ENCODE measurements around the gene APOBEC3F. TPM values are rescaled to one million over a fixed set of nuclear protein-coding genes. Genes with fewer than 3 reads are reported as not detected.
A peak's percentile ranks its signal among the peaks of the same experiment; 100 is the strongest.
"Not testable (repeated sequence)": the region's sequence is repeated elsewhere in the genome, so short reads cannot be mapped to it uniquely, and the experiment has no call there.

Gene APOBEC3F
- total RNA-seq, 1 donor from 2014 or later, result 4.8 TPM

- no peaks in the 10 kb centered on the region for H3K27me3 ChIP-seq (ENCODE audit: low read depth)
- DNase-seq, result no peak
- intact Hi-C loops (cut with micrococcal nuclease), result no loop called here
- peaks cover 17% of the 10 kb centered on the region for H3K4me1 ChIP-seq
- no peaks in the 10 kb centered on the region for H3K36me3 ChIP-seq
- peak overlapping the region; percentile 77 for H3K4me3 ChIP-seq
- peak overlapping the region; percentile 89 for H3K27ac ChIP-seq (replicated peaks)
- no peaks in the 10 kb centered on the region for H3K9me3 ChIP-seq (replicated peaks)
- TF ChIP-seq, protein P1, sequence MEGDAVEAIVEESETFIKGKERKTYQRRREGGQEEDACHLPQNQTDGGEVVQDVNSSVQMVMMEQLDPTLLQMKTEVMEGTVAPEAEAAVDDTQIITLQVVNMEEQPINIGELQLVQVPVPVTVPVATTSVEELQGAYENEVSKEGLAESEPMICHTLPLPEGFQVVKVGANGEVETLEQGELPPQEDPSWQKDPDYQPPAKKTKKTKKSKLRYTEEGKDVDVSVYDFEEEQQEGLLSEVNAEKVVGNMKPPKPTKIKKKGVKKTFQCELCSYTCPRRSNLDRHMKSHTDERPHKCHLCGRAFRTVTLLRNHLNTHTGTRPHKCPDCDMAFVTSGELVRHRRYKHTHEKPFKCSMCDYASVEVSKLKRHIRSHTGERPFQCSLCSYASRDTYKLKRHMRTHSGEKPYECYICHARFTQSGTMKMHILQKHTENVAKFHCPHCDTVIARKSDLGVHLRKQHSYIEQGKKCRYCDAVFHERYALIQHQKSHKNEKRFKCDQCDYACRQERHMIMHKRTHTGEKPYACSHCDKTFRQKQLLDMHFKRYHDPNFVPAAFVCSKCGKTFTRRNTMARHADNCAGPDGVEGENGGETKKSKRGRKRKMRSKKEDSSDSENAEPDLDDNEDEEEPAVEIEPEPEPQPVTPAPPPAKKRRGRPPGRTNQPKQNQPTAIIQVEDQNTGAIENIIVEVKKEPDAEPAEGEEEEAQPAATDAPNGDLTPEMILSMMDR (IDR thresholded peaks at IDR 0.05; ENCODE audit: borderline replicate concordance), result no peak
Measured at GRCh38 chr22:39039306-39040126, 1.1 kb upstream of the APOBEC3F start.

DNA sequence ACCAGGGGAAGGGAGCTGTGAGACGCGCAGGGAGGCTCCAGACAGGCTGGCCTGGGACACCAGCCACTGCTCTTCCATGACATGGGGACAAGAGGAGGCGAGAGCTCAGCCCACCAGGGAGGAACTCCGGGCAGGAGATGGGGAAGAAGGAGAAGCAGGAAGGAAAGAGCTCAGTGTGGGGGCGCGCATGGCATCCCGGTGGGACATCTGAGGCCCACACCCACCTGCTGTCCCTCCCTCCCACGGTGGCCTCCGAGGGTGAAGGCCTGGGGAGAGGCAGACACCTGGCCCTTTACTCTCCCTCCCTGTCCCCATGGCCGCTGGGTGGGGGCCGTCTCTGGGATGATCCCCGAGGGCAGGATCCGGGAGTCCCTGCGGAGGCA is 518 bp upstream of the APOBEC3F start:
- H3K9me3 ChIP-seq (replicated peaks); H3K36me3 ChIP-seq; DNase-seq; intact Hi-C loops (cut with micrococcal nuclease); H3K27me3 ChIP-seq (ENCODE audit: low read depth): not testable (repeated sequence)
- H3K27ac ChIP-seq (replicated peaks), result peak overlapping the region; percentile 89
- H3K4me1 ChIP-seq, result peaks cover 17% of the 10 kb centered on the region
- peak overlapping the region; percentile 77 for H3K4me3 ChIP-seq

- intact Hi-C loops (cut with micrococcal nuclease), result no loop called here
- Histone ChIP-seq H3K9me3 (replicated peaks) (no peaks in the 10 kb centered on the region), H3K27me3 (ENCODE audit: low read depth) (no peaks in the 10 kb centered on the region), H3K4me3 (peak overlapping the region; percentile 77), H3K4me1 (peaks cover 17% of the 10 kb centered on the region), H3K27ac (replicated peaks) (no peak overlapping the region), H3K36me3 (no peaks in the 10 kb centered on the region)
- TF ChIP-seq, protein P1 (IDR thresholded peaks at IDR 0.05; ENCODE audit: borderline replicate concordance), result no peak
- DNase-seq, result no peak
Measured at GRCh38 chr22:39041908-39042307, 1.2 kb downstream of the APOBEC3F start.

DNA sequence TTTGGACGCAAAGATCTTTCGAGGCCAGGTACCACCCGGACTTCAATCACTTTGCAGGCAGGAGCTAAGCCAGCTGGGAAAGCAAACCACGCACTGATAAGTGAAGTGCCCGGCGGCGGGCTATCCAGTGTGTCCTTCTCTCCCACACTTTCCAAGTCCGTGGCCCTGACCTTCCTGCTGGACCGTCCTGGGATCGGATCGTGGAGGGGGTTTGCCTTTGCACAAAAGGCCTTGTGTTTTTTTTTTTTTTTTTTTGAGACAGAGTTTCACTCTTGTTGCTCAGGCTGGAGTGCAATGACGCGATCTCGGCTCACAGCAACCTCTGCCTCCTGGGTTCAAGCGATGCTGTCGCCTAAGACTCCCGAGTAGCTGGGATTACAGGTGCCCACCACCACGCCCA is 2.4 kb downstream of the APOBEC3F start:
- H3K27ac ChIP-seq (replicated peaks); intact Hi-C loops (cut with micrococcal nuclease); DNase-seq; H3K36me3 ChIP-seq; H3K4me3 ChIP-seq; H3K27me3 ChIP-seq (ENCODE audit: low read depth); H3K9me3 ChIP-seq (replicated peaks): not testable (repeated sequence)
- H3K4me1 ChIP-seq, result peaks cover 17% of the 10 kb centered on the region

GRCh38 chr22:39045136-39045535 is 4.5 kb downstream of the APOBEC3F start:
- intact Hi-C loops (cut with micrococcal nuclease); H3K36me3 ChIP-seq; H3K27me3 ChIP-seq (ENCODE audit: low read depth); H3K27ac ChIP-seq (replicated peaks); H3K4me3 ChIP-seq; H3K9me3 ChIP-seq (replicated peaks); DNase-seq: not testable (repeated sequence)
- H3K4me1 ChIP-seq, result peaks cover 14% of the 10 kb centered on the region

GRCh38 chr22:39049486-39049885 is 8.8 kb downstream of the APOBEC3F start:
- H3K9me3 ChIP-seq (replicated peaks); DNase-seq; H3K36me3 ChIP-seq; H3K27ac ChIP-seq (replicated peaks); H3K27me3 ChIP-seq (ENCODE audit: low read depth); intact Hi-C loops (cut with micrococcal nuclease); H3K4me1 ChIP-seq; H3K4me3 ChIP-seq: not testable (repeated sequence)

DNA sequence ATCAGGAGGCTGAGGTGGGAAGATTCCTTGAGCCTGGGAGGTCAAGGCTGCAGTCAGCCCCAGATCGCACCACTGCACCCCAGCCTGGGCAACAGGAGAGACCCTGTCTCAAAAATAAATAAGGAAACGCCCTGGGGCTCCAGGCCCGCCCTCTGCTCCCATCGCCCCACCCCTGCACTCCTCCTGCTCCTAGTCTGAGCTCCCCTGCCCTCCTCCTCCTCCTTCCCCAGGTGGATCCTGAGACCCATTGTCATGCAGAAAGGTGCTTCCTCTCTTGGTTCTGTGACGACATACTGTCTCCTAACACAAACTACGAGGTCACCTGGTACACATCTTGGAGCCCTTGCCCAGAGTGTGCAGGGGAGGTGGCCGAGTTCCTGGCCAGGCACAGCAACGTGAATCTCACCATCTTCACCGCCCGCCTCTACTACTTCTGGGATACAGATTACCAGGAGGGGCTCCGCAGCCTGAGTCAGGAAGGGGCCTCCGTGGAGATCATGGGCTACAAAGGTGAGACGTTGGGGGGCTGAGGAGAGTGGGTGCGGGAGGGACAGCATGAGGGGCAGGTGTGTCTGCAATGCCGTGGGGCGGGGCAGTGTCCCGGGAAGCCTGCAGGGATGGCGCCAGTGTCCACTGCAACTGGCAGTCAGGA is 11.3 kb downstream of the APOBEC3F start:
- H3K27me3 ChIP-seq (ENCODE audit: low read depth); H3K9me3 ChIP-seq (replicated peaks); DNase-seq; H3K36me3 ChIP-seq; H3K4me3 ChIP-seq; H3K4me1 ChIP-seq; H3K27ac ChIP-seq (replicated peaks); intact Hi-C loops (cut with micrococcal nuclease): not testable (repeated sequence)

DNA sequence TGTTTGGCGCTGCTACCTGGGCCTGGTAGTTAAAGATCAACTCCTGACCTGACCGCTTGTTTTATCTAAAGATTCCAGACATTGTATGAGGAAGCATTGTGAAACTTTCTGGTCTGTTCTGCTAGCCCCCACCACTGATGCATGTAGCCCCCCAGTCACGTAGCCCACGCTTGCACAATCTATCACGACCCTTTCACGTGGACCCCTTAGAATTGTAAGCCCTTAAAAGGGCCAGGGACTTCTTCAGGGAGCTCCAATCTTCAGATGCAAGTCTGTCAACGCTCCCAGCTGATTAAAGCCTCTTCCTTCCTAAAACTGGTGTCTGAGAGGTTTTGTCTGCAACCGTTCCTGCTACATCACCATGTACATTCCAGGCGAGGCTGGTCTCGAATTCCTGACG is 15.0 kb downstream of the APOBEC3F start:
- intact Hi-C loops (cut with micrococcal nuclease), result no loop called here
- Histone ChIP-seq H3K36me3 (no peaks in the 10 kb centered on the region), H3K4me3 (no peak overlapping the region), H3K9me3 (replicated peaks) (no peaks in the 10 kb centered on the region), H3K27me3 (ENCODE audit: low read depth) (no peaks in the 10 kb centered on the region), H3K4me1 (no peaks in the 10 kb centered on the region), H3K27ac (replicated peaks) (no peak overlapping the region)
- TF ChIP-seq, protein P1 (IDR thresholded peaks at IDR 0.05; ENCODE audit: borderline replicate concordance), result no peak
- no peak for DNase-seq

DNA sequence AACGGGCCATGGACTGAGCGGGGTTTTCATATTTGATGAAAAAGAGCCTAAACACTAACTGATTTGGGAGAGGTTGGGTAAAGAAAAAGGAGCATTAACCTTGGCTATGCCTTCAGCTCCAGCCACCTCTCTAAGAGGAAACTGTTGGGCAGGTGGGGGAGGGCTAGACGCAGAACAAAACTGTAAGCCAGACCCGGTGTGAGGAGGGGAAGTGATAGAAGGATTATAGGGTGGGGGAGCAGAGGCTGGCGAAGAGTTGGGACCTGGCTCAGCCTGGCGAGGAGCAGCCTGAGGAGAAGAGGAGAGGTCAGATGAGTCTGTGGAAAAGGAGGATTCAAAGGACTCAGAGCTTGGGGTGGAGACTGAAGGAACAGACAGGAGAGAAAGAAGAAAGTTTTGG is 20.6 kb downstream of the APOBEC3F start:
- H3K4me3 ChIP-seq; H3K9me3 ChIP-seq (replicated peaks); DNase-seq; intact Hi-C loops (cut with micrococcal nuclease); H3K36me3 ChIP-seq; H3K27ac ChIP-seq (replicated peaks); H3K4me1 ChIP-seq; H3K27me3 ChIP-seq (ENCODE audit: low read depth): not testable (repeated sequence)

- H3K27me3 ChIP-seq (ENCODE audit: low read depth); H3K9me3 ChIP-seq (replicated peaks); H3K36me3 ChIP-seq; DNase-seq; H3K27ac ChIP-seq (replicated peaks); intact Hi-C loops (cut with micrococcal nuclease); H3K4me3 ChIP-seq; H3K4me1 ChIP-seq: not testable (repeated sequence)
Measured at GRCh38 chr22:39061951-39062350, 21.3 kb downstream of the APOBEC3F start.

GRCh38 chr22:39063904-39064303 is 23.2 kb downstream of the APOBEC3F start:
- intact Hi-C loops (cut with micrococcal nuclease); DNase-seq; H3K4me3 ChIP-seq; H3K27ac ChIP-seq (replicated peaks); H3K4me1 ChIP-seq; H3K27me3 ChIP-seq (ENCODE audit: low read depth); H3K9me3 ChIP-seq (replicated peaks); H3K36me3 ChIP-seq: not testable (repeated sequence)
